Neural cell (in vitro differentiated cells): ENCODE data around the gene DDX24.

Experiments
- POLR2AphosphoS5 ChIP-seq: IDR thresholded peaks from 2 replicates; pipeline ENCODE4 v1.6.1; 2012
- TF ChIP-seq, protein P1 (sequence below): fragments of 450-650 bp; IDR thresholded peaks from 2 replicates; pipeline ENCODE4 v1.5.1; 2014; ENCODE audit warnings: antibody characterized with exemption, mild to moderate bottlenecking, moderate library complexity; ENCODE audit not compliant: poor library complexity, severe bottlenecking
- TF ChIP-seq, protein P2 (sequence below): IDR thresholded peaks from 2 replicates; pipeline ENCODE4 v1.6.1; 2012; ENCODE audit warnings: borderline replicate concordance

GRCh38 chr14:94119071-94119470 lies 38.1 kb upstream of the DDX24 start:
- TF ChIP-seq, protein P1, sequence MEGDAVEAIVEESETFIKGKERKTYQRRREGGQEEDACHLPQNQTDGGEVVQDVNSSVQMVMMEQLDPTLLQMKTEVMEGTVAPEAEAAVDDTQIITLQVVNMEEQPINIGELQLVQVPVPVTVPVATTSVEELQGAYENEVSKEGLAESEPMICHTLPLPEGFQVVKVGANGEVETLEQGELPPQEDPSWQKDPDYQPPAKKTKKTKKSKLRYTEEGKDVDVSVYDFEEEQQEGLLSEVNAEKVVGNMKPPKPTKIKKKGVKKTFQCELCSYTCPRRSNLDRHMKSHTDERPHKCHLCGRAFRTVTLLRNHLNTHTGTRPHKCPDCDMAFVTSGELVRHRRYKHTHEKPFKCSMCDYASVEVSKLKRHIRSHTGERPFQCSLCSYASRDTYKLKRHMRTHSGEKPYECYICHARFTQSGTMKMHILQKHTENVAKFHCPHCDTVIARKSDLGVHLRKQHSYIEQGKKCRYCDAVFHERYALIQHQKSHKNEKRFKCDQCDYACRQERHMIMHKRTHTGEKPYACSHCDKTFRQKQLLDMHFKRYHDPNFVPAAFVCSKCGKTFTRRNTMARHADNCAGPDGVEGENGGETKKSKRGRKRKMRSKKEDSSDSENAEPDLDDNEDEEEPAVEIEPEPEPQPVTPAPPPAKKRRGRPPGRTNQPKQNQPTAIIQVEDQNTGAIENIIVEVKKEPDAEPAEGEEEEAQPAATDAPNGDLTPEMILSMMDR, result no peak
- TF ChIP-seq POLR2AphosphoS5, result no peak
- TF ChIP-seq, protein P2, sequence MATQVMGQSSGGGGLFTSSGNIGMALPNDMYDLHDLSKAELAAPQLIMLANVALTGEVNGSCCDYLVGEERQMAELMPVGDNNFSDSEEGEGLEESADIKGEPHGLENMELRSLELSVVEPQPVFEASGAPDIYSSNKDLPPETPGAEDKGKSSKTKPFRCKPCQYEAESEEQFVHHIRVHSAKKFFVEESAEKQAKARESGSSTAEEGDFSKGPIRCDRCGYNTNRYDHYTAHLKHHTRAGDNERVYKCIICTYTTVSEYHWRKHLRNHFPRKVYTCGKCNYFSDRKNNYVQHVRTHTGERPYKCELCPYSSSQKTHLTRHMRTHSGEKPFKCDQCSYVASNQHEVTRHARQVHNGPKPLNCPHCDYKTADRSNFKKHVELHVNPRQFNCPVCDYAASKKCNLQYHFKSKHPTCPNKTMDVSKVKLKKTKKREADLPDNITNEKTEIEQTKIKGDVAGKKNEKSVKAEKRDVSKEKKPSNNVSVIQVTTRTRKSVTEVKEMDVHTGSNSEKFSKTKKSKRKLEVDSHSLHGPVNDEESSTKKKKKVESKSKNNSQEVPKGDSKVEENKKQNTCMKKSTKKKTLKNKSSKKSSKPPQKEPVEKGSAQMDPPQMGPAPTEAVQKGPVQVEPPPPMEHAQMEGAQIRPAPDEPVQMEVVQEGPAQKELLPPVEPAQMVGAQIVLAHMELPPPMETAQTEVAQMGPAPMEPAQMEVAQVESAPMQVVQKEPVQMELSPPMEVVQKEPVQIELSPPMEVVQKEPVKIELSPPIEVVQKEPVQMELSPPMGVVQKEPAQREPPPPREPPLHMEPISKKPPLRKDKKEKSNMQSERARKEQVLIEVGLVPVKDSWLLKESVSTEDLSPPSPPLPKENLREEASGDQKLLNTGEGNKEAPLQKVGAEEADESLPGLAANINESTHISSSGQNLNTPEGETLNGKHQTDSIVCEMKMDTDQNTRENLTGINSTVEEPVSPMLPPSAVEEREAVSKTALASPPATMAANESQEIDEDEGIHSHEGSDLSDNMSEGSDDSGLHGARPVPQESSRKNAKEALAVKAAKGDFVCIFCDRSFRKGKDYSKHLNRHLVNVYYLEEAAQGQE, result no peak
